A673 (cell line): ENCODE data around the gene FBXO31. TPM values are rescaled to one million over a fixed set of nuclear protein-coding genes. Genes with fewer than 3 reads are reported as not detected.

ENCODE experiments used
- BruUV-seq: library from RNA; stranded (reverse); fragments of 400-500 nt; replicated peaks from 2 replicates; lab custom pipeline; 2021; lab: Mats Ljungman, UMichigan
- CTCF ChIA-PET: fragments of 300-600 bp; sonication (Branson Sonifier 250); formaldehyde crosslinking; loops from one replicate; lab custom pipeline; 2022; ENCODE audit warnings: antibody characterized with exemption; lab: Charles Lee
- POLR2A ChIA-PET: fragments of 300-600 bp; sonication (Branson Sonifier 250); formaldehyde crosslinking; loops from one replicate; lab custom pipeline; 2022; ENCODE audit warnings: antibody characterized with exemption; ENCODE audit not compliant: low non-redundant PET; lab: Charles Lee
- DNase-seq: peaks from one replicate; pipeline ENCODE4 v3.0.0-alpha.2; 2015; ENCODE audit warnings: low spot score
- H3K27ac ChIP-seq: fragments of 200-600 bp; sonication (generic); 2 replicates; pipeline ENCODE4 v1.5.1; 2016; ENCODE audit warnings: mixed run types, low read depth, mild to moderate bottlenecking, mixed read lengths, antibody characterized with exemption, low read length; ENCODE audit not compliant: poor library complexity, severe bottlenecking
- H3K27me3 ChIP-seq: fragments of 200-600 bp; sonication (generic); replicated peaks from 2 replicates; pipeline ENCODE4 v1.6.1; 2017; ENCODE audit warnings: mixed run types, low read depth, mild to moderate bottlenecking, mixed read lengths, antibody characterized with exemption, low read length; ENCODE audit not compliant: insufficient read depth, poor library complexity
- H3K36me3 ChIP-seq: fragments of 200-600 bp; sonication (generic); 2 replicates; pipeline ENCODE4 v1.6.1; 2016; ENCODE audit warnings: mixed run types, mild to moderate bottlenecking, mixed read lengths, antibody characterized with exemption, low read length; ENCODE audit not compliant: insufficient read depth, poor library complexity, severe bottlenecking
- H3K4me1 ChIP-seq: fragments of 200-600 bp; sonication (generic); 2 replicates; pipeline ENCODE4 v1.6.1; 2017; ENCODE audit warnings: mixed run types, mild to moderate bottlenecking, mixed read lengths, antibody characterized with exemption, low read length; ENCODE audit not compliant: insufficient read depth, poor library complexity, severe bottlenecking
- H3K4me3 ChIP-seq: fragments of 200-600 bp; sonication (generic); 2 replicates; pipeline ENCODE4 v1.5.1; 2016; ENCODE audit warnings: low read depth, mixed run types, mild to moderate bottlenecking, mixed read lengths, low read length; ENCODE audit not compliant: poor library complexity, severe bottlenecking
- H3K9me3 ChIP-seq: fragments of 200-600 bp; sonication (generic); 2 replicates; pipeline ENCODE4 v1.6.1; 2016; ENCODE audit warnings: mixed run types, low read depth, mild to moderate bottlenecking, mixed read lengths, antibody characterized with exemption, low read length; ENCODE audit not compliant: poor library complexity, severe bottlenecking
- EZH2 ChIP-seq: fragments of 200-600 bp; sonication (generic); IDR thresholded peaks from 2 replicates; pipeline ENCODE4 v1.6.1; 2017; ENCODE audit warnings: borderline replicate concordance, low read depth, mild to moderate bottlenecking, mixed read lengths, antibody characterized with exemption, low read length; ENCODE audit not compliant: poor library complexity, severe bottlenecking
- intact Hi-C: fragments of 100-400 bp; cut with micrococcal nuclease; formaldehyde crosslinking; loops from one replicate; pipeline ENCODE4 v1.10.0; 2022; ENCODE audit not compliant: unreplicated experiment
- total RNA-seq: library from RNA; stranded (reverse); gene quantifications from 2 replicates; pipeline ENCODE4 v1.2.3, GENCODE V29; 2021
- TF ChIP-seq, protein P1 (sequence below): fragments of 300-800, 200-600 bp; sonication (generic); conservative IDR thresholded peaks from 2 replicates; pipeline ENCODE4 v1.5.1; 2017; ENCODE audit warnings: low read depth, mild to moderate bottlenecking, antibody characterized with exemption, low read length, moderate library complexity, mixed read lengths

Gene FBXO31
- total RNA-seq, 1 experiment from 2014 or later, result 32.2 TPM

DNA sequence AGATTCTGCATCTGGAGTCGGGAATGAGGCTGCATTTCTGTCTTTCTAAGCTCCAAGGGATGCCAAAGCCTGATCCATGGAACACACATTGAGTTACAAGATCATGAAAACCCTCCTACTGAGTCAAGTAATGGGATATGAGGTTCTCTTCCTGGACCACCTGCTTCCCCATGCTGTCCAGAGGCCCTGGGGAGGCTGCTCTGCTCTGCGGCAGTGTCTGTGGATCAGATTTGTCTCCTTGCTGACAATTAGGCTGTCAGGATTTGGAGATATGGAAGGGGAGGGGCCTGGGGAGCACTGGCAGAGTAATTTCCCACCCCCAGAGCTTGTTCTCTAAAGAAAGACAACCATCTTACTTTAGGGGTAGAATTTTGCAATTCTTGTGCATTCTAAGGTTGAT is 99.4 kb downstream of the FBXO31 start:
- TF ChIP-seq, protein P1, sequence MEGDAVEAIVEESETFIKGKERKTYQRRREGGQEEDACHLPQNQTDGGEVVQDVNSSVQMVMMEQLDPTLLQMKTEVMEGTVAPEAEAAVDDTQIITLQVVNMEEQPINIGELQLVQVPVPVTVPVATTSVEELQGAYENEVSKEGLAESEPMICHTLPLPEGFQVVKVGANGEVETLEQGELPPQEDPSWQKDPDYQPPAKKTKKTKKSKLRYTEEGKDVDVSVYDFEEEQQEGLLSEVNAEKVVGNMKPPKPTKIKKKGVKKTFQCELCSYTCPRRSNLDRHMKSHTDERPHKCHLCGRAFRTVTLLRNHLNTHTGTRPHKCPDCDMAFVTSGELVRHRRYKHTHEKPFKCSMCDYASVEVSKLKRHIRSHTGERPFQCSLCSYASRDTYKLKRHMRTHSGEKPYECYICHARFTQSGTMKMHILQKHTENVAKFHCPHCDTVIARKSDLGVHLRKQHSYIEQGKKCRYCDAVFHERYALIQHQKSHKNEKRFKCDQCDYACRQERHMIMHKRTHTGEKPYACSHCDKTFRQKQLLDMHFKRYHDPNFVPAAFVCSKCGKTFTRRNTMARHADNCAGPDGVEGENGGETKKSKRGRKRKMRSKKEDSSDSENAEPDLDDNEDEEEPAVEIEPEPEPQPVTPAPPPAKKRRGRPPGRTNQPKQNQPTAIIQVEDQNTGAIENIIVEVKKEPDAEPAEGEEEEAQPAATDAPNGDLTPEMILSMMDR, result no peak
- TF ChIP-seq EZH2, result no peak
- Histone ChIP-seq H3K27me3 (no peaks in the 10 kb centered on the region), H3K36me3 (no peaks in the 10 kb centered on the region), H3K4me1 (no peaks in the 10 kb centered on the region), H3K9me3 (peaks cover 10% of the 10 kb centered on the region), H3K27ac (no peak overlapping the region), H3K4me3 (no peak overlapping the region)
- no peak for DNase-seq
- POLR2A ChIA-PET, result no interaction called here
- intact Hi-C loops, result no loop called here
- CTCF ChIA-PET, result no interaction called here
- no TSS peak for BruUV-seq

DNA sequence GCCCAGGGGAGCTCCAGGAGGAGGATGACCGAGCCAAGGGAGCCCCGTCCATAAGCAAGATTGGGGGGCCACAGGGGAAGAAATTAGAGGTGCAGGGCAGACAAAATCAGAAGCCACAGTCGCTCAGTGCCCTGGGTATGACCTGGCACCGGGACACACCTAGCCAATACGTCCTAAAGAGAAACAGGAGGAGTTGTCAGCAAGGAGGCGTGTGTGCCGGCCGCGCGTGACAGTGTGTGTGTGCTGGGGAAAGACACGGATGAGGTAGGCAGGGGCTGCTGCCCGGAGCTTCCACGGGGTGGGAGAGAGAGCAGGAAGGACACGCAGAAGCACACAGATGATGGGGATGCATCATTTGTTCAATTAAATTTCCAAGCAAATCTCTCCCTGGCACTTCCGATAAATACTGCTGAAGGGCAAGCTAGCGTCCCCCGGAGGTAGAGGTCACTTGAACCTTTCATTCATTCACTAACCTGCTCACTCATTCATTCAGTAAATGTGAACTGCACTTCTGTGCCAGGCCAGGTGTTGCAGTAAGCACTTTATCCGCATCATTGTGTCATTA is 104.4 kb downstream of the FBXO31 start:
- no TSS peak for BruUV-seq
- H3K27me3 ChIP-seq, result no peaks in the 10 kb centered on the region
- H3K27ac ChIP-seq, result no peak overlapping the region
- TF ChIP-seq, protein P1, result no peak
- TF ChIP-seq EZH2, result no peak
- H3K9me3 ChIP-seq, result no peaks in the 10 kb centered on the region
- ChIA-PET CTCF (interaction anchor here (0.5 to 0.7 kb wide), 3 partner anchors 329 to 716 kb away, joined by 3 to 9 read pairs (median 4); no protein-coding TSS in a partner anchor), POLR2A (no interaction called here)
- H3K36me3 ChIP-seq, result no peaks in the 10 kb centered on the region
- H3K4me1 ChIP-seq, result no peaks in the 10 kb centered on the region
- intact Hi-C loops, result no loop called here
- H3K4me3 ChIP-seq, result no peak overlapping the region
- DNase-seq, result no peak

DNA sequence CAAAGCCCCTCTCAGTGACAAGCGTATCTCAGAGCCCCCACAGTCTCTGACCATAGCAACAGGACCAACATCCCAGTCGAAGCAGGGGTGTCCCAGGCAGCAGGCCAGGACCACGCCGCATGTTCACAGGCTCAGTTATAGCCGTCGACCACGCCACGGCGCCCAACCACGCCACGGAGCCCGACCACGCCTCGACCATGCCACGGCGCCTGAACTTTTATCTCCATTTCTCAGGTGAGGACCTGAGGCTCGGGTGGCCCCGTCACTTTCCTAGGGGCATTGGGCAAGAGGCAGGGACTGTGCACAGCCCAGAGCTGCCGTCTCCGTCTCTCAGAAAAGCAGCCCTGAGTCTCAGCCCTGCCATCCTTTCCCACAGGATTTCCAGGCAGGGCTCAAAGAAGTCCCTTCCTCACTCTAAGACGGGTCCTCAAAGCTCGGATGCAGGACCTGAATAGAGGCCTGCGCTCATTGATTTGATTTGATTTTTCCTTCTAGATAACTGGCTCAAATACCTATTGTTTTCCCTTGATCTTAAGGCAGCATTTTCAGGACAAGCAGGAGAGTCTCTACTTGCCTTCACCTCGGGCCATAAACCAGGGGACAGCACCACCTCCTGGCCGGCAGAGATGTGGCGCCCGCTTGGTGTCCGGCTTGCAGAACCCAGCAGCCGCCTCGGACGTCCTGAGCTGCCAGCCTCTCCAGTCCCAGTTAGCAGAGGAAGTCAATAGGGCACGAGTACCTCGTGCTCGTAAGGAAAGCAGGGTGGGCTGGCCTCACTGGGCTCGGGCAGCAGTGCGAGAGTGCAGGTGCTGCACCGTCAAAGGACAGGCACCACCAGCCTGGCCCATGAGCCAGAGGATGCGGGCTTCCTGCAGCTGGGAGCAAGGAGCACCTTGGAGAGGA is 105.1 kb downstream of the FBXO31 start:
- CTCF ChIA-PET, result interaction anchor here (0.5 to 0.7 kb wide), 3 partner anchors 330 to 715 kb away, joined by 3 to 9 read pairs (median 4); no protein-coding TSS in a partner anchor
- BruUV-seq, result no TSS peak
- no peak for TF ChIP-seq EZH2
- TF ChIP-seq, protein P1, result peak; percentile 96
- H3K36me3 ChIP-seq, result no peaks in the 10 kb centered on the region
- intact Hi-C loops, result loop anchor here (1.0 kb wide), 2 partner anchors 75 to 714 kb away; no protein-coding TSS in a partner anchor
- POLR2A ChIA-PET, result no interaction called here
- peak; percentile 70 for DNase-seq
- H3K4me3 ChIP-seq, result no peak overlapping the region
- H3K9me3 ChIP-seq, result no peaks in the 10 kb centered on the region
- H3K27ac ChIP-seq, result no peak overlapping the region
- no peaks in the 10 kb centered on the region for H3K27me3 ChIP-seq
- H3K4me1 ChIP-seq, result no peaks in the 10 kb centered on the region

Other genes with a start within 250 kb of the FBXO31 start
- 5.1 and 8.9 TPM in 2 replicates for gene C16orf95, start 66.4 kb downstream of the FBXO31 start, total RNA-seq
- gene MAP1LC3B, start 8.6 kb upstream of the FBXO31 start, total RNA-seq, result 68.6 and 74.7 TPM in 2 replicates
- gene ZCCHC14, start 109.2 kb upstream of the FBXO31 start, total RNA-seq, result 30.3 and 32.3 TPM in 2 replicates
- gene JPH3, start 218.7 kb upstream of the FBXO31 start, total RNA-seq, result 1.4 and 1.9 TPM in 2 replicates